HG03025 (cell line): ENCODE data around the gene SMIM28.
"Not testable (repeated sequence)": the region's sequence is repeated elsewhere in the genome, so short reads cannot be mapped to it uniquely, and the experiment has no call there.

ENCODE experiments used
- ATAC-seq: cut with Tn5 transposase; IDR thresholded peaks from one replicate; pipeline ENCODE4 v1.9.1; 2021; ENCODE audit warnings: mild to moderate bottlenecking, moderate library complexity; ENCODE audit not compliant: unreplicated experiment, low FRiP score

Gene SMIM28

DNA sequence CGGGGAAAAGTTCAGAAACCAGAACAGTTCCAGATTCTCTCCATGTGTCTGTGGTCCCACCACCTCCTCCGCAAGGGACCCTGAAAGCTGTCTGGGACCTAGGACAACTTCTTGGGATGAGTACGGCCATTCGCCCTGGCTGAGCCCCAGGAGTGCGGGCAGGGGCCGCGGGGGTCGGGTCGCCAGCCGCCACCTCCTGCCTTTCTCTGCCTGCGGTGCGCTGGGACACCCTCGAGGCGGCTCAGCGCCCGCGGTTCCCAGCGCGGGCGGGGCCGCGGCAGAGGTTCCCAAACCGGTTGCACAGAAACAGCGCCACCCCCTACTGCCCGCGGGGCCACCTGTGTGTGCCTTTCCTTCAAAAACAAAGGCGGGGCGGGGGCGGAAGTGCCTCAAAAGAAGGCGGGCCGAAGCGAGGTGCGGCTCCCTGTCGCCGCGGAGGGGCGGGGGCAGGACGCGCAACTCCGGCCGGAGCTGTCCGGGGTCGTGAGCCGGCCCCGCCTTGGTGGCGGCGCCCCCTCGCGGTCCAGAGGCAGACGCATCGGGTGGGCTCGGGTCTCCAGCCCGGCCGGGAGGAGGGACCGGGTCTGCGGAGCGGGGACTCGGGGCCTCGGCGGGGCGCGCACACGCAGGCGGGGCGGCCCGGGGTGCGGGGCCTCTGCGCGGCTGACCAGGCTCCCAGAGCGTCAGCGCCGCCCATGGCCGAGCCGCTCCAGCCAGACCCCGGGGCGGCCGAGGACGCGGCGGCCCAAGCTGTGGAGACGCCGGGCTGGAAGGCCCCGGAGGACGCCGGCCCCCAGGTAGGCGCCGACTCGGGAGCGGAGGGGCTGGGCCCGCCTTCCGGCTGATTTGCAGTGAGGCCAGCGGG lies 26.3 kb downstream of the SMIM28 start, which contains the start of gene HEBP2:
HEBP2 (plus strand) TSS at position 423 of the 865 bp plus-strand sequence; CDS start at position 696, 273 bp downstream.
- peak; percentile 87 for ATAC-seq

DNA sequence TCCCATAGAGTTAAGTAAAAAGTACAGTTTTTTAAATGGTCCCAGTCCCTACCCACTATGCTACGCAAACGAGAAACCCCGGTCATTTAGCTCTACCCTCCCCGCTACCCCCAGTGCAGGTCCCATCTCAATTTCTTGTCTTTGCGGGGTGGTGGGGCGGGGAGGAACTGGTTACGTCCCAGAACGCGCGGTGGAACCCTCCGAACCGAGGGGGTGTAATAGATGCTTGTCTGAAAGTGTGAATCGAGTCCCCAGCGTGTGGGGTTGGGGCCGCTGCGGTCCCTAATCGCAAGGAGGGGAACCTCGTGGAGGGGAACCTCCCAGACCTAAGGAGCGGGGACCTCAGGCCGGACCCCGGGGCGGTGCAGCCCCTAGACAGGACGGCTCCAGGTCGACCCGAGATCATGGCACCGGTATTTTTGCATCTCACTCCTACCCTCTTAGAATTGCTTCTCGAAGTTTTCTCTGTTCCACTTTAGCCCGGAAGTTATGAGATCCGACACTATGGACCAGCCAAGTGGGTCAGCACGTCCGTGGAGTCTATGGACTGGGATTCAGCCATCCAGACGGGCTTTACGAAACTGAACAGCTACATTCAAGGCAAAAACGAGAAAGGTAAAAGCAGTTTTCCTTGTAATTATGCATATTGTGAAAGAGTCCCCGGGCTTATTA lies 27.1 kb downstream of the SMIM28 start:
- no peak for ATAC-seq

DNA sequence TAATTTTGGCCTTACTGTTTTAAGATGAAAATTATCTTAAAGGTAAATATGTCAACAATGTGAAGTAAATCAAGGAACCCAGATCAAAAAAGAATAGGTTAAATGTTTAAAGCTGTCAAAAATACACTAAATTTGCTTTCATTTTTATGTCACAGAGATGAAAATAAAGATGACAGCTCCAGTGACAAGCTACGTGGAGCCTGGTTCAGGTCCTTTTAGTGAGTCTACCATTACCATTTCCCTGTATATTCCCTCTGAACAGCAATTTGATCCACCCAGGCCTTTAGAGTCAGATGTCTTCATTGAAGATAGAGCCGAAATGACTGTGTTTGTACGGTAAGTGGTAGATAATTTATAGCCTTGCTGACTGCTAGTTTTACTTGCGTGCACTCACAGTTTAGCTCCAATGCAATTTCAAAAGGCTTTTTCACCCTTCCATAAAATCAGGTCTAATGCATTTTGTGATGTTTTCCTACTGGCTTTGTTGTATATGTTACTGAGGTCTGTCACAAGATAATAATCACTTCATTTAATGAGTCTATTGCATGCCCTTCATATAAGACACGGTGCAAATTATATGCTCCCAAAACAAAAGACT lies 28.2 kb downstream of the SMIM28 start:
- no peak for ATAC-seq

DNA sequence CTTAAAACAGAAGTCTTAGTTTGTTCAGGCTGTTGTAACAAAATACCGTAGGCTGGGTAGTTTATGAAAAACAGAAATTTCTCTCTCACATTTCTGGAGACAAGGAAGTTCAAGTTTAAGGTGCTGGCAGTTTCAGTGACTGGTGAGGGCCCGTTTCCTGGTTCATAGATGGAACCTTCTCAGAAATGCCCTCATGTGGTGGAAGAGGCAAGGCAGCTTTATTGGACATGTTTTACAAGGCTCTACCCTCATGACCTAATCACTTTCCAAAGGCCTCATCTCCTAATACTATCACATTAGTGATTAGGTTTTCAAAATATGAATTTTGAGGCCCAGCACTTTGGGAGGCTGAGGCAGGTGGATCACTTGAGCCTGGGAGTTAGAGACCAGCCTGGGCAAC lies 28.7 kb downstream of the SMIM28 start:
- ATAC-seq, result no peak

DNA sequence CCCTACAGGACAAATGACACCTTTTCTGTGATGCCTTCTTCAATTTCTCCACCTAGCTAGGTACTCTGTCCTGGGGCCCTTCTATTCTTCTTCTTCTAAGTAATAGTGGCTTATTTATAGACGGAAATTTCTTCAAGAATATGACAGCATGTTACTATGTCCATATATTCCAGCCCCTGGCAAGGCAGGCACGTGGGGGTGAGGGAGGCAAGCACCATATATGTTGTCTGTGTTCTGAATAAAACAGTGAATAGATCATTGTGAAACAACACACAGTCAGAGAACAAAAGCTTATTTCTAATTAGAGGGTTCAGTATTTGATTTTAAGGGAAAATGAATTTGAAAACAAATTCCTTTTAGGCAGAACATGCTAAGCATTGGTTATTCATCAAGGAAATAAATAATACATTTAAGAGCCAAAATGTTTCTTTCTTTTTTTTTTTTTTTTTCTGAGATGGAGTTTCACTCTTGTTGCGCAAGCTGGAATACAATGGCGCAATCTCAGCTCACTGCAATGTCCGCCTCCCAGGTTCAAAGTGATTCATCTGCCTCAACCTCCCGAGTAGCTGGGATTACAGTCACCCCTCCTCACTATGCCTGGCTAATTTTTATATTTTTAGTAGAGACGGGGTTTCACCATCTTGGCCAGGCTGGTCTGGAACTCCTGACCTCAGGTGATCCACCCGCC lies 32.5 kb downstream of the SMIM28 start:
- no peak for ATAC-seq

DNA sequence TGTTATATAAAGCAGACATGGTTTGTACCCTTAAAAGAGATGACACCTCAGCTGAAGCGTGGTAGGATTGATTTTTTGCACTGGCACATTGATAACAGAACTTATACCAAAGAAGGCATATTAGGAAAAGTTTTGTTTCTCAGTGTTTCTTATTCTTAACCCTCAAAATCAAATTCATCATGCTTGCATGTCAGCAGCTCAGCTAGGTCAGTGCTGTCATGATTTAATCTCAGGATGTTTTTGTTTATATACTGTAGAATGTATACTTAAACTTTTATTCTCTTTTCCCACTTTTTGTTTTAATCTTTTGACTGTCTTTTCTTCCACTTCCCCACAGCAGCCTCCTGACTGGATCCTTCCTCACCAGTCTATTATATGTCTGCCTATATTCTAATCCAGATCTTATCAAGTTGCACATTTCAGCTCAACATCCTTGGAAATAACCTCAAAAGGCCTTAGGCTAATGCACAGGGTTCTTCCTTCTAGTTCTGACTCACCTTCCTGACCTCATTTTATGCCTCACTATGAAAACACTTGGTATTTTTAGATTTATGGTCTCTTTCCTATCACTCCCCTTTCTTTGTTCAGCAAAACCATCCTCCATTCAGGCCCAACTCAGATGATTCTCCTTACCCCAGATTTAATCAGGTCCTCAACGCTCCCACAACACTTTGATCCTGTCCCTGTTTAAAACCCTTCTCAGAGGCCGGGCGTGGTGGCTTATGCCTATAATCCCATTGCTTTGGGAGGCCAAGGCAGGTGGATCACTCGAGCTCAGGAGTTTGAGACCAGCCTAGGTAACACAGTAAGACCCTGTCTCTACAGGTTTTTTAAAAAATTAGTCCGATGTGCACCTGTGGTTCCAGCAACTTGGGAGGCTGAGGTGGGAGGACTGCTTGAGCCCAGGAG lies 33.5 kb downstream of the SMIM28 start:
- ATAC-seq, result no peak

DNA sequence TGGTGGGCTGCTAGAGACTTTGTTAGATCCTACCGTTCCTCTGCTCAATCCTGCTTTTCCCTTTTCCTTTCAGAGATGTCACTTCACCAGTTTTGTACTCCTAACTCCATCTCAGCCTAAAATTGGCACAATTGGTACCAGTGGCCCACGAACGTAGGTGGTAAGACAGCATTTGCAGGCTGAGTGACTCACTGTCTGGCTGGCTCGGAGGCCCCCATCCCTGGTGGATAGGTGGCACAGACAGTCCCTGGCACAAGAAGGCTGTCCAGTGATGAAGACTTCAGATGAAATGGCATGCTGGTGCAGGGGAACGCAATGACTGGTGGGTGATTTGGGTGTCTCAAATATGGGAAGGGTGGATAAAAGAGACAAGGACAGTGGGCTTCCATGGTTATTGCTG lies 37.4 kb downstream of the SMIM28 start:
- ATAC-seq, result no peak

DNA sequence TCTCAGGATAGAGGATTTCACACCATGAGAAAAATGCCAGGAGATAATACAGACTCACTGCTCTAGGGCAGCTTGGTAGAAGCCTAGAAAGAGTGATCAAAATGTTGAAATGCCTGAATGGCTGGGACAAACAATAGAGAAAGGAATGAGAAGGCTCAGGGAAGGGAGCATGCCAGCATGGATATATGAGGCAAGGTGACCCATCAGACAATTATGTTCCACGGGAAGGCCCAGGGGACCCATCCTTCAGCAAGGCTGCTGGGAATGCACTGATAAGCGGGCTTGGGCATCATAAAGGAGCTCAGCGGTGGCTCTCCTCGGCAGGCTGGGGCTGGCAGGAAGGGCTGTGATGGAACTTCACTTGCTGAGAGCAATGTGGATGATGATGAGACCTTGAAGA lies 38.5 kb downstream of the SMIM28 start:
- no peak for ATAC-seq

DNA sequence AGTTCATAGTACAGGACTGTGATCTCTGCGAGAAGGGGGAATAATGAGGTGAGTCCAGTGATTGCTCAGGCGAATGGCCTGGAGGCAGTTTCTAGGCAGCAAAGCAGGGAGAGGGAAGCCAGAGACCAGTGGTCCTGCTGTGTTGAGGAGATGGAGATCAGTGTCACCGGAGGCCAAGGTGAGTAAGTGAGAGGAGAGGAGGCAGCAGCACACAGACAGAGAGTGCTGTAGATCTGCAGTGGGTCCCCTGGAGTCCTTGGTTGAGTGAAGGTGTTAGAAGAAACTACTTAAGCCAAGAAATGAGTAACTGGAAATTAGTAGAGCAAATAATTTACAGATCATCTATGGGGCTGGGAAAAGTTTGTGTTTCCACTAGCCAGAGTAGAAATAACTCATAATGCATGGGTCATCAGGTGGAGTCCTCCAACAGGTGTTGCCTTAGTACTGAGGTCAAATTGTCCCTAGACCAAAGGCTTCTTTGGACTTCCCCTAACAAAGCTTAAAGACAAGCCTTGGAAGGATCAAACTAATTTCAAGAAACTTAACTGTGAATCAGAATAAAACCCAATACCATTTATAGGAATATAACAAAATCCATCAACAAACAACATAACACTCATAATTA lies 39.9 kb downstream of the SMIM28 start:
- no peak for ATAC-seq

DNA sequence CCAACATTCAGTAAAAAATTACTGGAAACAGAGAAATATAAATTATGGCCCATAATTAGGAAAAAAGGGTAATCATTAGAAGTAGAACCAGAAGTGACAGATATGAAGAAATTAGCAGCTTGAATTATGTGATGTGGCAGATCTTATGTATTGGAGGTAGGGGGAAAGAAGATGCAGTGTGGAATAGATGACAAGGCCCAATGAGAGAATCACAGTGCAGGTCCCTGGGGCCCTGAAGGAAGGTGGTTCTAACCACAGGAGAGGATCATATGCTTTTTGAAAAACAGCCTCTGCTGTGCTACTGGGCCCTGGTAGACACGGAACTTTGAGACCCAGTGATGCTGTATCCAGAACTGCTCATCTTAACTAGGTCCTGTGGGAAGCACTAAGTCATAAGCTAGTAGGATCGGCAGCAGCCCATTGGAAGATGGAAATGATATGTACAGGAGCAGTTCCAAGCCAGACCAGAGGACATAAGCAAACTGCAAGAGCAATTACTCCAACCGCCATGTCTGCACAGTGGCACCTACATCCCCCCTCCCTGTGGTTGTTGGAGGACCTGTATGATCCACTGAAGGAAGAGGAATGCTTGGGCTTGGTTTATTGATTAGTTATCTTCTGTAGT lies 40.5 kb downstream of the SMIM28 start:
- ATAC-seq, result no peak

DNA sequence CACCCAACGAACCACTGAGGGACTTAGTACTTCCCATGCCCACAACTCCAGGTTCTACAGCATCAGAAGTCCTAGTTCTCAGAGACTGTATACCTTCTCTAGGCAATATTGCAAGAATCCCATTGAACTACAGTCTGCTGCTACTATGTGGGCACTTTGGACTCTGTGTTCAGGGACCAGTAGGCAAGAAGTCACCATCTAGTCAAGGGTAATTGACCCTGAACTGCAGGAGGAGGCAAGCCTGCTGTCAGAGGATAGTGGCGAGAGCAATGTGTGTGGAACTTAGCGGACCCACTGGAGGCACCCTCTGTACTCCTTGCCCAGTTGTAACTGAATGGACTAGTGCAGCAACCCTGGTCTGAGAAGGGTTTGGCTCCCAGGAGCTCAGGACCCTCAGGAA lies 42.1 kb downstream of the SMIM28 start:
- ATAC-seq, result no peak

DNA sequence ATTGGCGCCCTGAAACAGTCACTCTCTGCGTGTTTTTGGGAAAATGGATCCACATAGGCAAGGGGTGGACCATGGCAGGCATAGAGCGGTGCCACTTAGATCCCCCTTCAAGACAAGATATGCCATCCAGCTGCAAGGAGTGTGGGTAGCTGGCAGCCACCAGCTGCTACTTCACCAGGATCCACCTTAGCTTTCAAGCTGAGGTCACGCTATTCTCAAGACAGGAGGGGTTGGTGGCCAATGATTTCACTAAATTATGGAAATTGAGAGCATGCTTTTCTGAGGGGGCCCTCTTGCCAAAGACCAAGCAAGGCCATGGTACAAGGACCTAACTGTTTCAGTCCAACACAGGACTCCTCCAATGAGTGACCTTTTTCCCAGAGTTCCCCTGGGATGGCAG lies 42.7 kb downstream of the SMIM28 start:
- no peak for ATAC-seq

DNA sequence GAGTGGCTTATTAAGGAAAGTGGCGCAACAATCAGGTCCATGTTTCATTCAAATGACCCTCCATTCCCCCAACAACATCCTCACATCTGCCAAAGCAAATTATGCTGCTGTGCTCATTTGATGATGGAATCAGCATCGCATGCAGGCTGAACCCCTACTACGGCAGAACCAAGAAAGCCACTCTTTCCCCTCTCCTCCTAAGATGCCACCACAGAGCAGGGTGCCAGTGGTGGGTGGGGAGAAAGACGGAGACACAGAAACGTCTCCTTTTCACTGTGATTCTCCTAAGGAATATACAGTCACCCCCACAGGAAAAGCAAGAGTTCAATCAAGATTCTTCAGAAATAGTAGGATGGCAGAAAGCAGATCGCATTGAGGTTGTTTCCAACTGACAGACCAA lies 43.4 kb downstream of the SMIM28 start:
- no peak for ATAC-seq

DNA sequence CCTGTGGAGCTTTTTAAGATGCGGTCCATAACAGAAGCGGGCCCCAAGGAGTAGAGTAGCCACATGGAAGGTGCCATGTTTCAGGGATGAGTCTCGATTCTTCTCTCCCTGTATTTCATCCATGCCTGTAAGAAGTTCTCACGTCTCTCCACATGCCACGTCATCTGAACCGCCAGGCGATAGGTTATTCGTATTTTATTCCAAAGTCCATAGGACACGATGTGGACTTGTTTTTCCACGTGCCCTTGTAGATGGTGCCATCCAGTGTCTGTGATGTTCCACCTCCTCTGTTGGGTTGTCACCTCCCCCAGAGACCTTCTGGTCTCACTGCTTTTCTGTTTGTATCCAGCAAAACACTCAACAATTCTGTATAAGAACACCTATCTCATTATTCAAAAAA lies 43.9 kb downstream of the SMIM28 start:
- ATAC-seq, result no peak

DNA sequence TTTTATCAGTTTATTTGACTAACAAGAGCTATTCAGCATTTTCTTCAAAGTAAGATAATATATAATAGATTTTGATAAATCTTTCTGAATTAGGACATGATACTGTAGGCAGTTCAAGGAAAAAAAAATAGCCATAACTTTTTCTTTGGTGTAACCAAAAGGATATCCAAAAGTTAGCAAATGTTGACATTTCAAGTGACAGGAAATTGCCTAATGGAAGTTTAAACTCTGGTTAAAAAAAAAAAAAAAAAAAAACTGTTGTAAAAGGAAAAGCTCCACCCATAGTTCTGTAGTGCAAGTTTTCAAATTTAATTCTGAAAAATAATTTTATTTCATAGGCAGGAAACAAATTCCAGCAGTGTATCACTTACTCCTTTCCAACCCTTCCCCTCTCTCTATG lies 45.2 kb downstream of the SMIM28 start:
- no peak for ATAC-seq

DNA sequence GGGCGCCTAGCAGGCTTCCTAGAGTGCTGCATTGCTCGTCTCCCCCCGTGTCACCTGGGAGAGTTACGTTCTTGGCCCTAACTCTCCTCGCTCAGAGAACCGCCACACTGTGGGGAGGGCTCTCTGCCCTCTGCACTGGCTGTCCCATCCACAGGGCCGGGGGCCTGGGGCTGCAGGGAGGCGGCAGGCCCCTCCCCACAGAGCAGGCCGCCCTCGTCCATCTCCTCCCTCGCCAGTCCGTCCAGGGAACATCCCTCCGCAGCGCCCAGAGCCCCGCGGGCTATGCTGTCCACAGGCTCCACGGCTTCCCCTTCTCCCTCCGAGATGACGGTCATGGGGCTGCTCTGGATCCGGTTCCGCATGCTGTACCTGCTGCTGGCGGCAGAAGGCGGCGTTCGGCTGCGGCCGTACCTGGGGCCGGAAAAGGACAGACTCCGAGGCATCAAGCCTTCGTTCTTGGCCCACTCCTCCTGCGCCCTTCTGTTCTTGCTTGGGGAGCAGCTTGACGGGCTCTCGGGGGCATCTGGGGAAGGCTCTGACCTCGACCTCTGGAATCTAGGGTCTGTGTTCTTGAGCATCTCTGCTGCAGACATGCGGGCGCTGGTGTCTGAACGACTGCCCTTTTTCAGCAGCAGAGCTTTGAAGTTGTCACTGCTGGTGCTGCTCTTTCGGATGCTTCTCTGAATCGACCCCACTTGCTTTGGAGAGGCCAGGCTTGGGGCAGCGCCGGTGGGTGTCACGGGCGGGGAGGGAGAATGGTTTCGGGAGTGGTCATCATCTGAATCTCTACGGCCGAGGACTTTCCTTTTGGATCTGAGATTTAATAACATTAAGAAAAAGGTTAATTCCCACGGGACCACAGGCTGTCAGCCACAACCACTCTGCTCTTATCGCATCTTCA lies 46.5 kb downstream of the SMIM28 start:
- no peak for ATAC-seq

DNA sequence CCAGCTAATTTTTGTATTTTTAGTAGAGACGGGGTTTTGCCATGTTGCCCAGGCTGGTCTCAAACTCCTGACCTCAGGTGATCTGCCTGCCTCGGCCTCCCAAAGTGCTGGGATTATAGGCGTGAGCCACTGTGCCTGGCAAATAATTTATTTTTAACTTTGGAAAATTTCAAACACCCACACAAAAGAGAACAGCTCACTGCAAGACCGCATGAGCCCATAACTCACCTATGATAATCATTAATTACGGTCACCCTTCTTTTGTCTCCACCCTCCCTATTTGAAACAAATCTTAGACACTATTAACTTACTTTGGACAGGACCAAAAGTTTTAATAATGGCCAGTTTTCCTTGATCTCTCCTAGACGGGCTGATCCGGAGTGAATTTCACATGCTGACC lies 47.6 kb downstream of the SMIM28 start:
- not testable (repeated sequence) for ATAC-seq

DNA sequence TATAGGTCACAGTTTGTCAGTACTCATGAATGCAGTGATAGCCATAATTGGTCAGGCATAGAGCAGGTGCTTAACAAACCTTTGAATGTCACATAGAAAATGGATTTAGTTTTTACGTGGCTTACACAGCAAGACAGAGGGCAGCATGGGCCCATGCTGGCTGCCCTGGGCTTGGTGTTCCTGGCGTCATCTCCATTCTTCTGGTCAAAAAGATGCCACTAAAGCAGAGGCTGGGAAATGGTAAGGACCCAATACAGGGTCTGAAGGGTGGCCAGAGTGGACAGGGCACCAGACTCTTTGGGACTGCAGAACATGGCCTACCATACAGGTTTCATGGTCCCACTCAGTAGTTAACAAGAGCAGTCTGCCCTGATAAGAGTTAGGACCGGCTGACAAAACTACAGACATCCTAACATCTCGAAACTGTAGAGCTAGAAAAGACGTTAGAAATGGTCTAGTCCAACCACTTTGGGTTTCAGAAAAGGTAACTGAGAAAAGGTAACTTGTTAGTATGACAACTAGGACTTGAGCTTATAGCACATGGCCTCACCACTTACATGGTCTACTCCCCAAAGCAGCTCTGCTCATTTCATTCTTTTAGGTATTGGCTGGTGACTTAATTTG lies 48.9 kb downstream of the SMIM28 start:
- ATAC-seq, result no peak
